Panc1 (cell line): ENCODE data around the gene KIR2DL3. TPM values are rescaled to one million over a fixed set of nuclear protein-coding genes. Genes with fewer than 3 reads are reported as not detected.
"Not testable (repeated sequence)": the region's sequence is repeated elsewhere in the genome, so short reads cannot be mapped to it uniquely, and the experiment has no call there.

ENCODE experiments used
- ATAC-seq: fragments of 200-7000 bp; cut with Tn5 transposase; 2 replicates; pipeline ENCODE4 v1.9.1; 2020; ENCODE audit warnings: mild to moderate bottlenecking, moderate library complexity
- BruUV-seq: library from RNA; stranded (reverse); fragments of 400-500 nt; replicated peaks from 2 replicates; lab custom pipeline; 2021; lab: Mats Ljungman, UMichigan
- CTCF ChIA-PET: fragments of 300-600 bp; sonication (Branson Sonifier 250); formaldehyde crosslinking; loops from one replicate; lab custom pipeline; 2022; ENCODE audit warnings: antibody characterized with exemption; lab: Charles Lee
- POLR2A ChIA-PET: fragments of 300-600 bp; sonication (Branson Sonifier 250); formaldehyde crosslinking; loops from one replicate; lab custom pipeline; 2022; ENCODE audit warnings: antibody characterized with exemption; lab: Charles Lee
- DNase-seq: peaks from one replicate; pipeline ENCODE4 v3.0.0-alpha.2; 2010; ENCODE audit warnings: low read depth, low spot score
- H3K27ac ChIP-seq: 2 replicates; pipeline ENCODE4 v1.5.1; 2011; ENCODE audit warnings: mild to moderate bottlenecking, low read length, inconsistent platforms
- H3K27me3 ChIP-seq: fragments of 200-500 bp; sonication (Bioruptor generic); 2 replicates; pipeline ENCODE4 v1.6.0; 2014; ENCODE audit warnings: low read length, inconsistent platforms; ENCODE audit not compliant: control insufficient read depth, insufficient read depth
- H3K36me3 ChIP-seq: fragments of 200-500 bp; sonication (Bioruptor generic); 2 replicates; pipeline ENCODE4 v1.5.1; 2014; ENCODE audit warnings: inconsistent platforms, mild to moderate bottlenecking, low read length, moderate library complexity; ENCODE audit not compliant: control insufficient read depth, insufficient read depth
- H3K4me1 ChIP-seq: 2 replicates; pipeline ENCODE4 v1.5.1; 2011; ENCODE audit warnings: inconsistent platforms, mild to moderate bottlenecking, low read length, moderate library complexity; ENCODE audit not compliant: control insufficient read depth, insufficient read depth
- H3K4me3 ChIP-seq, 2 experiments: 2 replicates each; pipeline ENCODE4 v1.5.1; 2011 to 2012; ENCODE audit warnings: low read depth in 2 of 2, low read length in 2 of 2, mild to moderate bottlenecking in 2 of 2, inconsistent platforms in 1 of 2, moderate library complexity in 1 of 2
- H3K9me3 ChIP-seq: fragments of 200-500 bp; sonication (Bioruptor generic); 2 replicates; pipeline ENCODE4 v1.5.1; 2014; ENCODE audit warnings: low read depth, mild to moderate bottlenecking, inconsistent platforms, low read length, moderate library complexity; ENCODE audit not compliant: control insufficient read depth, insufficient read depth
- in situ Hi-C: cut with HindIII; loops from 2 replicates; pipeline ENCODE4 v1.10.0; 2016; ENCODE audit warnings: low sequenced_read_pairs, low pct_unique_long_range_greater_than_20kb
- intact Hi-C: fragments of 100-400 bp; cut with micrococcal nuclease; formaldehyde crosslinking; loops from one replicate; pipeline ENCODE4 v1.10.0; 2022; ENCODE audit not compliant: unreplicated experiment
- total RNA-seq: library from RNA; stranded (reverse); gene quantifications from one replicate; pipeline ENCODE4 v1.2.1, GENCODE V29; 2021; ENCODE audit not compliant: unreplicated experiment

Gene KIR2DL3
- total RNA-seq, 1 experiment from 2014 or later: not detected

GRCh38 chr19:54747614-54748322 lies 9.5 kb downstream of the KIR2DL3 start:
- H3K4me1 ChIP-seq, ATAC-seq, H3K4me3 ChIP-seq, H3K9me3 ChIP-seq, intact Hi-C loops, DNase-seq, H3K27ac ChIP-seq, POLR2A ChIA-PET, in situ Hi-C loops, CTCF ChIA-PET, BruUV-seq, H3K27me3 ChIP-seq, H3K36me3 ChIP-seq: not testable (repeated sequence)

GRCh38 chr19:54750276-54750675 lies 12.0 kb downstream of the KIR2DL3 start:
- H3K36me3 ChIP-seq, H3K4me1 ChIP-seq, CTCF ChIA-PET, DNase-seq, H3K9me3 ChIP-seq, intact Hi-C loops, BruUV-seq, in situ Hi-C loops, H3K27ac ChIP-seq, ATAC-seq, H3K27me3 ChIP-seq, H3K4me3 ChIP-seq, POLR2A ChIA-PET: not testable (repeated sequence)

GRCh38 chr19:54756204-54757110 lies 18.1 kb downstream of the KIR2DL3 start:
- H3K9me3 ChIP-seq, CTCF ChIA-PET, DNase-seq, in situ Hi-C loops, POLR2A ChIA-PET, H3K27me3 ChIP-seq, H3K4me3 ChIP-seq, BruUV-seq, intact Hi-C loops, H3K36me3 ChIP-seq, H3K27ac ChIP-seq, H3K4me1 ChIP-seq, ATAC-seq: not testable (repeated sequence)

- DNase-seq, in situ Hi-C loops, H3K4me1 ChIP-seq, POLR2A ChIA-PET, H3K36me3 ChIP-seq, H3K4me3 ChIP-seq, H3K27ac ChIP-seq, H3K27me3 ChIP-seq, H3K9me3 ChIP-seq, intact Hi-C loops, BruUV-seq, ATAC-seq, CTCF ChIA-PET: not testable (repeated sequence)
Observed at GRCh38 chr19:54758577-54758976, 20.3 kb downstream of the KIR2DL3 start.

GRCh38 chr19:54764219-54764618 lies 25.9 kb downstream of the KIR2DL3 start:
- H3K4me3 ChIP-seq, BruUV-seq, H3K27me3 ChIP-seq, H3K36me3 ChIP-seq, in situ Hi-C loops, DNase-seq, POLR2A ChIA-PET, H3K27ac ChIP-seq, H3K4me1 ChIP-seq, CTCF ChIA-PET, ATAC-seq, H3K9me3 ChIP-seq, intact Hi-C loops: not testable (repeated sequence)

- CTCF ChIA-PET, POLR2A ChIA-PET, H3K27me3 ChIP-seq, H3K27ac ChIP-seq, intact Hi-C loops, H3K4me3 ChIP-seq, H3K9me3 ChIP-seq, BruUV-seq, DNase-seq, H3K36me3 ChIP-seq, H3K4me1 ChIP-seq, in situ Hi-C loops, ATAC-seq: not testable (repeated sequence)
Observed at GRCh38 chr19:54766464-54766863, 28.2 kb downstream of the KIR2DL3 start.

- H3K9me3 ChIP-seq, POLR2A ChIA-PET, ATAC-seq, H3K27ac ChIP-seq, H3K4me3 ChIP-seq, DNase-seq, BruUV-seq, in situ Hi-C loops, CTCF ChIA-PET, H3K27me3 ChIP-seq, H3K4me1 ChIP-seq, H3K36me3 ChIP-seq: not testable (repeated sequence)
- intact Hi-C loops: loop anchor here (5.0 kb wide), 2 partner anchors 63 to 78 kb away; partner anchors contain the start of gene KIR2DS4
Observed at GRCh38 chr19:54769646-54770045, 31.3 kb downstream of the KIR2DL3 start, which contains the start of gene KIR2DL1. Gene KIR2DL1 (plus strand): TSS chr19:54769793. CDS start chr19:54769851, 58 bp downstream.
